Erythroblast (primary cell): ENCODE data around the gene TUBB2B.

ENCODE experiments used
- GATA1 ChIP-seq: IDR thresholded peaks from 2 replicates; pipeline ENCODE4 v1.6.1; 2011; ENCODE audit warnings: low read depth, mild to moderate bottlenecking, control low read depth, low read length, moderate library complexity
- POLR2A ChIP-seq: IDR thresholded peaks from 2 replicates; pipeline ENCODE4 v1.6.1; 2011; ENCODE audit warnings: mild to moderate bottlenecking, low read length

GRCh38 chr6:3269281-3269975 is 42.0 kb upstream of the TUBB2B start:
- no peak for TF ChIP-seq POLR2A
- no peak for TF ChIP-seq GATA1
